Testis (tissue), 3 donors: ENCODE results near the gene PRSS35. TPM values are rescaled to one million over a fixed set of nuclear protein-coding genes. Genes with fewer than 3 reads are reported as not detected.

Experiments used
- DNase-seq: peaks from one replicate; pipeline ENCODE4 v3.0.0-alpha.2; 2019
- H3K27ac ChIP-seq, 2 donors: fragments of 200-600 bp; sonication (generic); one replicate each; pipeline ENCODE4 v1.5.1; 2019
- H3K27me3 ChIP-seq: fragments of 200-600 bp; sonication (generic); one replicate; pipeline ENCODE4 v1.5.1; 2019
- H3K36me3 ChIP-seq: fragments of 200-600 bp; sonication (generic); one replicate; pipeline ENCODE4 v1.5.1; 2017; ENCODE audit warnings: low read depth; ENCODE audit errors: missing control alignments
- H3K4me1 ChIP-seq: fragments of 200-600 bp; sonication (generic); one replicate; pipeline ENCODE4 v1.5.1; 2019
- H3K4me3 ChIP-seq, 2 donors: fragments of 200-600 bp; sonication (generic); one replicate each; pipeline ENCODE4 v1.5.1; 2017 to 2019
- H3K9me3 ChIP-seq: fragments of 200-600 bp; sonication (generic); one replicate; pipeline ENCODE4 v1.5.1; 2017
- POLR2A ChIP-seq: fragments of 450-650 bp; IDR thresholded peaks from one replicate; pipeline ENCODE4 v1.6.1; 2017; ENCODE audit warnings: antibody characterized with exemption, mild to moderate bottlenecking, moderate library complexity
- WGBS, 2 donors: methylation state at CpG; one replicate each; pipeline ENCODE4 v1.1.5; 2018; 5-methylcytosine and 5-hydroxymethylcytosine counted together
- intact Hi-C: fragments of 100-400 bp; cut with DNase I; formaldehyde crosslinking; loops from one replicate; pipeline ENCODE4 v1.15.1; 2023; ENCODE audit warnings: low total_unique reads
- polyA plus RNA-seq: library from polyadenylated mRNA; stranded (reverse); fragments of 350-450 nt; fragmentation: Illumina TruSeq; extraction: RNeasy Lipid Tissue Mini Kit (QIAGEN cat#74804); gene quantifications from one replicate; pipeline ENCODE4 v1.2.3, GENCODE V29; 2014; ENCODE audit warnings: low read depth, low replicate concordance; ENCODE audit not compliant: insufficient read depth
- total RNA-seq, 2 donors: library from RNA; depleted of rRNA; stranded (reverse); fragments of >200 nt; gene quantifications; one replicate each; pipeline ENCODE4 v1.2.3, GENCODE V29; 2016
- TF ChIP-seq, protein P1 (sequence below), 3 experiments: fragments of 450-650 bp in 2 of 3; fragments of 200-600 bp in 1 of 3; sonication (generic) in 1 of 3; IDR thresholded peaks; one replicate each; pipeline ENCODE4 v1.5.1; 2016 to 2019; ENCODE audit warnings: antibody characterized with exemption in 3 of 3, mild to moderate bottlenecking in 2 of 3, moderate library complexity in 1 of 3

Gene PRSS35
- total and polyA plus RNA-seq, 3 donors from 2014 or later: 2.3 to 6.9 (median 3.4) TPM

GRCh38 chr6:83467620-83468036 is 44.7 kb upstream of the PRSS35 start:
- H3K27ac ChIP-seq: no peak overlapping the region
- DNase-seq: peak; percentile 26

DNA sequence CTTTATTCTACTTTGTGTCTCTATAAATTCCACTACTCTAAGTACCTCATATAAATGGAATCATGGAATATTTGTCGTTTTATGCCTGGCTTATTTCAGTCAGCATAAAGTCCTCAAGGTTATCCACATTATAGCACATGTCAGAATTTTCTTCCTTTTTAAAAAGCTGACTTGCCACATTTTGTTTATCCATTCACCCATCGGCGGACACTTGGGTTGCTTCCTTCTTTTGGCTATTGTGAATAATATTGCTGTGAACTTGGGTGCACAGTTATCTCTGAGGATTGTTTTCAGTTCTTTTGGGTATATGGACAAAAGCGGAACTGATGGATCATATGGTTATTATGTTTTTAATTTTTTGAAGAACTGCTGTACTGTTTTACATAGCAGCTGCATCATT is 42.3 kb upstream of the PRSS35 start:
- Histone ChIP-seq H3K4me1 (no peaks in the 10 kb centered on the region), H3K9me3 (no peaks in the 10 kb centered on the region), H3K36me3 (no peaks in the 10 kb centered on the region), H3K27me3 (no peaks in the 10 kb centered on the region), H3K27ac (no peak overlapping the region), H3K4me3 (no peak overlapping the region)
- 70 to 72% methylated on average over 4 of the region's 4 CpGs for WGBS, 2 donors
- DNase-seq: peak; percentile 16
- no peak for TF ChIP-seq POLR2A
- TF ChIP-seq, protein P1, sequence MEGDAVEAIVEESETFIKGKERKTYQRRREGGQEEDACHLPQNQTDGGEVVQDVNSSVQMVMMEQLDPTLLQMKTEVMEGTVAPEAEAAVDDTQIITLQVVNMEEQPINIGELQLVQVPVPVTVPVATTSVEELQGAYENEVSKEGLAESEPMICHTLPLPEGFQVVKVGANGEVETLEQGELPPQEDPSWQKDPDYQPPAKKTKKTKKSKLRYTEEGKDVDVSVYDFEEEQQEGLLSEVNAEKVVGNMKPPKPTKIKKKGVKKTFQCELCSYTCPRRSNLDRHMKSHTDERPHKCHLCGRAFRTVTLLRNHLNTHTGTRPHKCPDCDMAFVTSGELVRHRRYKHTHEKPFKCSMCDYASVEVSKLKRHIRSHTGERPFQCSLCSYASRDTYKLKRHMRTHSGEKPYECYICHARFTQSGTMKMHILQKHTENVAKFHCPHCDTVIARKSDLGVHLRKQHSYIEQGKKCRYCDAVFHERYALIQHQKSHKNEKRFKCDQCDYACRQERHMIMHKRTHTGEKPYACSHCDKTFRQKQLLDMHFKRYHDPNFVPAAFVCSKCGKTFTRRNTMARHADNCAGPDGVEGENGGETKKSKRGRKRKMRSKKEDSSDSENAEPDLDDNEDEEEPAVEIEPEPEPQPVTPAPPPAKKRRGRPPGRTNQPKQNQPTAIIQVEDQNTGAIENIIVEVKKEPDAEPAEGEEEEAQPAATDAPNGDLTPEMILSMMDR (IDR thresholded peaks at IDR 0.05): no peak
- intact Hi-C loops: no loop called here

More at GRCh38 chr6:83467620-83468036, 44.7 kb upstream of the PRSS35 start:
- H3K36me3 ChIP-seq: no peaks in the 10 kb centered on the region
- no peaks in the 10 kb centered on the region for H3K9me3 ChIP-seq
- H3K4me3 ChIP-seq: no peak overlapping the region
- intact Hi-C loops: no loop called here
- 84 to 93% methylated on average over 3 of the region's 3 CpGs for WGBS, 2 donors
- TF ChIP-seq, protein P1 (IDR thresholded peaks at IDR 0.05): no peak
- TF ChIP-seq POLR2A: no peak
- no peaks in the 10 kb centered on the region for H3K27me3 ChIP-seq
- no peaks in the 10 kb centered on the region for H3K4me1 ChIP-seq

- TF ChIP-seq, protein P1 (IDR thresholded peaks at IDR 0.05): no peak
- TF ChIP-seq POLR2A: no peak
- no peaks in the 10 kb centered on the region for H3K4me1 ChIP-seq
- no peak for DNase-seq
- 91 to 96% methylated on average over 3 of the region's 3 CpGs for WGBS, 2 donors
- no peak overlapping the region for H3K27ac ChIP-seq
- no peak overlapping the region for H3K4me3 ChIP-seq
- H3K9me3 ChIP-seq: no peaks in the 10 kb centered on the region
- H3K36me3 ChIP-seq: no peaks in the 10 kb centered on the region
- intact Hi-C loops: no loop called here
- H3K27me3 ChIP-seq: no peaks in the 10 kb centered on the region
Observed at GRCh38 chr6:83470587-83470986, 41.7 kb upstream of the PRSS35 start.

DNA sequence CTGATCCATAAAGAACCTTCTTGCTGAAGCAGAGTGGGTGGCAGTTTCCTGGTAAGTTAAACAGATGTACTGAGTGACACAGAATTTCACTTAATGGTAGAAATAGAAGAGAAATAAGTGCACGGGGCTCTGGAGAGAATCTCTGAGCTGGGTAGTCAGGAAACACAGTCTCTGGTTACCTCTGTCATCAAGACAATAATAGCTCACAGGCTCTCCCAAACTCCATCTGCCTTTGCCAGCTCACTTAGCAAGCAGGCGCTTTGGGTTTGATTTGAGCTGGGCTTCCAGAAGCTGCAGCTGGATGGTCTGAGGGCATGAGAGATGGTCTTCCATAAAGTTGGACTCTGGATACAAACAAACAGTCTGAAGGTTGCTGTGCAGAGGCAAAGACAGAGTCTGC is 39.6 kb upstream of the PRSS35 start:
- H3K4me1 ChIP-seq: no peaks in the 10 kb centered on the region
- no peak overlapping the region for H3K4me3 ChIP-seq
- 72 to 82% methylated on average over 2 of the region's 2 CpGs for WGBS, 2 donors
- no peak for TF ChIP-seq POLR2A
- TF ChIP-seq, protein P1 (IDR thresholded peaks at IDR 0.05): no peak
- no peak overlapping the region for H3K27ac ChIP-seq
- H3K36me3 ChIP-seq: no peaks in the 10 kb centered on the region
- DNase-seq: no peak
- intact Hi-C loops: no loop called here
- H3K27me3 ChIP-seq: no peaks in the 10 kb centered on the region
- no peaks in the 10 kb centered on the region for H3K9me3 ChIP-seq

GRCh38 chr6:83474309-83474708 is 38.0 kb upstream of the PRSS35 start:
- TF ChIP-seq, protein P1 (IDR thresholded peaks at IDR 0.05): no peak
- TF ChIP-seq POLR2A: no peak
- 50 to 57% methylated on average over 4 of the region's 4 CpGs for WGBS, 2 donors
- DNase-seq: no peak
- Histone ChIP-seq H3K36me3 (no peaks in the 10 kb centered on the region), H3K4me1 (no peaks in the 10 kb centered on the region), H3K9me3 (no peaks in the 10 kb centered on the region), H3K4me3 (no peak overlapping the region), H3K27me3 (no peaks in the 10 kb centered on the region), H3K27ac (no peak overlapping the region)
- intact Hi-C loops: no loop called here
